HG03571 (cell line): Measurements from ENCODE around the gene GUCD1.
A peak's percentile ranks its signal among the peaks of the same experiment; 100 is the strongest.
"Not testable (repeated sequence)": the region's sequence is repeated elsewhere in the genome, so short reads cannot be mapped to it uniquely, and the experiment has no call there.

ENCODE experiments used
- ATAC-seq: cut with Tn5 transposase; IDR thresholded peaks from one replicate; pipeline ENCODE4 v1.9.1; 2021; ENCODE audit not compliant: unreplicated experiment

The GUCD1 gene

GRCh38 chr22:24554313-24555164 is at the start of gene GUCD1:
Gene GUCD1 (minus strand): TSS chr22:24555138. CDS start chr22:24554991, 147 bp downstream.
- ATAC-seq = peak; percentile 2

- ATAC-seq = not testable (repeated sequence)
Measured at GRCh38 chr22:24603770-24604629, 49.1 kb upstream of the GUCD1 start.

- ATAC-seq = not testable (repeated sequence)
Measured at GRCh38 chr22:24602847-24603769, 48.2 kb upstream of the GUCD1 start, which contains the start of gene GGT1. Gene GGT1 (plus strand): TSS chr22:24603193. CDS start chr22:24611082, 7,889 bp downstream.

- ATAC-seq = not testable (repeated sequence)
Measured at GRCh38 chr22:24602105-24602749, 47.3 kb upstream of the GUCD1 start.

- no peak for ATAC-seq
Measured at GRCh38 chr22:24601217-24602104, 46.5 kb upstream of the GUCD1 start.

GRCh38 chr22:24599958-24600715 is 45.2 kb upstream of the GUCD1 start:
- not testable (repeated sequence) for ATAC-seq

- no peak for ATAC-seq
Measured at GRCh38 chr22:24599514-24599913, 44.6 kb upstream of the GUCD1 start.

- not testable (repeated sequence) for ATAC-seq
Measured at GRCh38 chr22:24597076-24597475, 42.1 kb upstream of the GUCD1 start.

- no peak for ATAC-seq
Measured at GRCh38 chr22:24595863-24596262, 40.9 kb upstream of the GUCD1 start.

- no peak for ATAC-seq
Measured at GRCh38 chr22:24595228-24595627, 40.3 kb upstream of the GUCD1 start.

GRCh38 chr22:24594569-24595120 is 39.7 kb upstream of the GUCD1 start:
- no peak for ATAC-seq

GRCh38 chr22:24593836-24594568 is 39.1 kb upstream of the GUCD1 start:
- no peak for ATAC-seq

GRCh38 chr22:24593559-24593835 is 38.6 kb upstream of the GUCD1 start:
- not testable (repeated sequence) for ATAC-seq

- peak; percentile 66 for ATAC-seq
Measured at GRCh38 chr22:24592851-24593558, 38.1 kb upstream of the GUCD1 start, which contains the start of gene LRRC75B. Gene LRRC75B (minus strand): TSS chr22:24593073. CDS start chr22:24593039, 34 bp downstream.

- ATAC-seq = no peak
Measured at GRCh38 chr22:24592058-24592850, 37.3 kb upstream of the GUCD1 start.

- ATAC-seq = no peak
Measured at GRCh38 chr22:24591286-24591830, 36.4 kb upstream of the GUCD1 start.
